Spleen (tissue), 11 donors: ENCODE data around the gene SMAD6. TPM values are rescaled to one million over a fixed set of nuclear protein-coding genes. Genes with fewer than 3 reads are reported as not detected.
A peak's percentile ranks its signal among the peaks of the same experiment; 100 is the strongest.

Experiments used
- DNase-seq: peaks from one replicate; pipeline ENCODE4 v3.0.0-alpha.2; 2020
- H3K27ac ChIP-seq, 8 donors: fragments of 200-600 bp; sonication (generic) in 7 of 8; 1 replicate in 4 of 8; 2 replicates in 4 of 8; pipeline versions ENCODE4 v1.5.0 to v1.8.0; 2016 to 2021; ENCODE audit warnings: inconsistent platforms in 4 of 8, mild to moderate bottlenecking in 4 of 8, moderate library complexity in 1 of 8
- H3K27me3 ChIP-seq, 7 donors: fragments of 200-600 bp; sonication (generic) in 6 of 7; replicated peaks in 1 of 7; 1 replicate in 4 of 7; 2 replicates in 3 of 7; pipeline versions ENCODE4 v1.5.0 to v1.8.0; 2016 to 2021; ENCODE audit warnings: inconsistent platforms in 3 of 7, mild to moderate bottlenecking in 1 of 7
- H3K36me3 ChIP-seq, 6 donors: fragments of 200-600 bp; sonication (generic) in 5 of 6; 1 replicate in 4 of 6; 2 replicates in 2 of 6; pipeline versions ENCODE4 v1.5.0 to v1.8.0; 2016 to 2021; ENCODE audit warnings: inconsistent platforms in 2 of 6
- H3K4me1 ChIP-seq, 6 donors: fragments of 200-600 bp; sonication (generic) in 5 of 6; 1 replicate in 3 of 6; 2 replicates in 3 of 6; pipeline versions ENCODE4 v1.5.0 to v1.8.0; 2016 to 2021; ENCODE audit warnings: inconsistent platforms in 3 of 6
- H3K4me3 ChIP-seq, 8 donors: fragments of 200-600 bp; sonication (generic) in 7 of 8; 1 replicate in 4 of 8; 2 replicates in 4 of 8; pipeline versions ENCODE4 v1.5.0 to v1.8.0; 2016 to 2021; ENCODE audit warnings: inconsistent platforms in 4 of 8, mild to moderate bottlenecking in 4 of 8, moderate library complexity in 2 of 8
- H3K9me3 ChIP-seq, 8 donors: fragments of 200-600 bp; sonication (generic) in 7 of 8; 1 replicate in 4 of 8; 2 replicates in 4 of 8; pipeline versions ENCODE4 v1.5.0 to v1.8.0; 2016 to 2021; ENCODE audit warnings: inconsistent platforms in 4 of 8
- CTCF ChIP-seq, 11 experiments: fragments of 200-600 bp in 7 of 11; fragments of 450-650 bp in 4 of 11; sonication (generic) in 4 of 11; IDR thresholded peaks in 8 of 11; conservative IDR thresholded peaks in 3 of 11; 1 replicate in 7 of 11; 2 replicates in 4 of 11; pipeline versions ENCODE4 v1.4.0 to v1.8.0; 2016 to 2021; ENCODE audit warnings: antibody characterized with exemption in 11 of 11, inconsistent platforms in 4 of 11, mild to moderate bottlenecking in 1 of 11
- POLR2A ChIP-seq, 3 donors: fragments of 450-650 bp; IDR thresholded peaks; one replicate each; pipeline ENCODE4 v1.5.1; 2017; ENCODE audit warnings: antibody characterized with exemption in 3 of 3, mild to moderate bottlenecking in 1 of 3
- POLR2AphosphoS5 ChIP-seq, 3 donors: sonication (generic); formaldehyde crosslinking; IDR thresholded peaks; one replicate each; pipeline ENCODE4 v1.5.1; 2017; ENCODE audit warnings: antibody characterized with exemption in 3 of 3
- WGBS, 5 donors: extraction: QIAGEN DNeasy Blood & Tissue Kit in 3 of 5; methylation state at CpG; one replicate each; pipeline versions ENCODE4 v1.1.5 to v1.1.7; 2013 to 2018; 5-methylcytosine and 5-hydroxymethylcytosine counted together
- intact Hi-C: fragments of 100-400 bp; cut with DNase I; formaldehyde crosslinking; loops from one replicate; pipeline ENCODE4 v1.15.0; 2023; ENCODE audit warnings: low total_unique reads
- polyA plus RNA-seq, 3 donors: library from polyadenylated mRNA; stranded (reverse); fragments of 200-250 nt; gene quantifications; one replicate each; pipeline ENCODE4 v1.2.1, GENCODE V29; 2013
- total RNA-seq, 7 donors: library from RNA; depleted of rRNA in 3 of 7; stranded (reverse); fragments of >200 nt in 3 of 7; fragmentation: NEBNext Ultra II Directional in 4 of 7; extraction: Animal tissue kit (Norgen Biotek cat#: 25700) in 4 of 7; gene quantifications; one replicate each; pipeline versions ENCODE4 v1.1.0 to v1.2.1, GENCODE V29; 2016 to 2021
- donor health status: healthy with polysubstance abuse.
- donor health status: DM: no; HTN: no; CAD: no; lungs with moderate emphysema.
- donor health status: DM: no; HTN: no; CAD: no.
- donor health status: Bipolar disorder and iron deficiency.
- donor health status: healthy.
- donor health status: DM: no; HTN: no; CAD: no.
- donor health status: DM: yes; HTN: yes; CAD: no.

SMAD6 gene
- total and polyA plus RNA-seq, 10 donors, result 0.72 to 14.0 (median 4.8) TPM

GRCh38 chr15:66705277-66706146 is 3.5 kb downstream of the SMAD6 start:
- TF ChIP-seq POLR2AphosphoS5 (IDR thresholded peaks at IDR 0.05), result no peak
- no peak for TF ChIP-seq POLR2A (IDR thresholded peaks at IDR 0.05)
- no peak for TF ChIP-seq CTCF (IDR thresholded peaks at IDR 0.05 in 8 of 11, conservative IDR thresholded peaks at IDR 0.05 in 3 of 11)
- Histone ChIP-seq H3K27me3 (peaks cover 0 to 54% (median 33%) of the 10 kb centered on the region in 7 donors), H3K36me3 (no peaks in the 10 kb centered on the region), H3K27ac (peak overlapping the region in 1 of 8 donors; percentile 85), H3K4me1 (peaks cover 7 to 61% (median 28%) of the 10 kb centered on the region in 6 donors), H3K9me3 (no peaks in the 10 kb centered on the region), H3K4me3 (peak overlapping the region in 4 of 8 donors; percentile 85 to 94 (median 88))
- intact Hi-C loops, result no loop called here
- 80 to 94% (median 86%) methylated on average over 6 of the region's 6 CpGs for WGBS, 5 donors
- DNase-seq, result no peak

GRCh38 chr15:66706225-66706732 is 4.2 kb downstream of the SMAD6 start:
- DNase-seq, result no peak
- Histone ChIP-seq H3K9me3 (no peaks in the 10 kb centered on the region), H3K4me3 (peak overlapping the region in 2 of 8 donors; percentile 86 to 91), H3K4me1 (peaks cover 7 to 62% (median 27%) of the 10 kb centered on the region in 6 donors), H3K27ac (peak overlapping the region in 3 of 8 donors; percentile 23 to 33 (median 25)), H3K36me3 (no peaks in the 10 kb centered on the region), H3K27me3 (peaks cover 0 to 54% (median 33%) of the 10 kb centered on the region in 7 donors)
- WGBS, 5 donors, result 86 to 98% (median 90%) methylated on average over 20 to 22 of the region's 22 CpGs
- TF ChIP-seq CTCF (IDR thresholded peaks at IDR 0.05 in 8 of 11, conservative IDR thresholded peaks at IDR 0.05 in 3 of 11), result peak in 2 of 11 experiments; percentile 24 to 41
- no peak for TF ChIP-seq POLR2AphosphoS5 (IDR thresholded peaks at IDR 0.05)
- intact Hi-C loops, result no loop called here

GRCh38 chr15:66706840-66707239 is 4.8 kb downstream of the SMAD6 start:
- TF ChIP-seq POLR2AphosphoS5 (IDR thresholded peaks at IDR 0.05), result no peak
- TF ChIP-seq CTCF (IDR thresholded peaks at IDR 0.05 in 8 of 11, conservative IDR thresholded peaks at IDR 0.05 in 3 of 11), result no peak
- TF ChIP-seq POLR2A (IDR thresholded peaks at IDR 0.05), result no peak
- Histone ChIP-seq H3K9me3 (no peaks in the 10 kb centered on the region), H3K36me3 (no peaks in the 10 kb centered on the region), H3K27me3 (peaks cover 0 to 52% (median 33%) of the 10 kb centered on the region in 7 donors), H3K4me3 (peak overlapping the region in 1 of 8 donors; percentile 4), H3K4me1 (peaks cover 7 to 61% (median 22%) of the 10 kb centered on the region in 6 donors), H3K27ac (peak overlapping the region in 5 of 8 donors; percentile 7 to 33 (median 23))
- intact Hi-C loops, result no loop called here
- DNase-seq, result no peak
- WGBS, 5 donors, result 72 to 89% (median 87%) methylated on average over 5 to 6 of the region's 6 CpGs
